ENCODE measurements around the gene OPN1LW. TPM values are rescaled to one million over a fixed set of nuclear protein-coding genes. Genes with fewer than 3 reads are reported as not detected.

The OPN1LW gene
- total RNA-seq, 2 experiments from 2014 or later = not detected

GRCh38 chrX:154116426-154117211 lies 27.4 kb upstream of the OPN1LW start:
- H3K36me3 Mint-ChIP-seq (ENCODE audit: low read depth) = no peaks in the 10 kb centered on the region
- no peaks in the 10 kb centered on the region for H3K4me1 Mint-ChIP-seq (ENCODE audit: low read depth)
- H3K9me3 Mint-ChIP-seq = no peaks in the 10 kb centered on the region
- intact Hi-C loops (cut with micrococcal nuclease) = no loop called here
- no peak for TF ChIP-seq CTCF (IDR thresholded peaks at IDR 0.05)
- H3K27ac Mint-ChIP-seq = no peak overlapping the region
- ATAC-seq (no peak), DNase-seq (no peak)
- ChIA-PET CTCF (no interaction called here), POLR2A (no interaction called here)
- H3K4me3 Mint-ChIP-seq = no peak overlapping the region
- no peaks in the 10 kb centered on the region for H3K27me3 Mint-ChIP-seq

DNA sequence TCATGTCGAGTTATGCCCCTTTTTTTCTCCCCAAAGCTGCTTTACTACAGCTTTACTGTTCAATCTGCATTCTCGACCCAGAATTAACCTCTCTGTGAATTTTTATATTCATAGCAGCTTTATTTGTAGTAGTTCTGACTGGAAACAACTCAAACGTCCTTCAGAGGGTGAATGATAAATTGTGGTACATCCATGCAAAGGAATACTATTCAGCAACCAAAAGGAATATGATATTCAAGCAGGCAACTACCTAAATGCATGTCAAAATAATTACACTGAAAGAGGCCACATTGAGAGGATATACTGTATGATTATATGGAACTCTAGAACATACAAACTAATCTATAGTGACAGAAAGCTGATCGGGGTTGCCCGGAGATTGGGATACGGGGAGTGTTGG lies 26.5 kb upstream of the OPN1LW start:
- Mint-ChIP-seq H3K27ac (no peak overlapping the region), H3K4me3 (no peak overlapping the region), H3K27me3 (no peaks in the 10 kb centered on the region), H3K9me3 (no peaks in the 10 kb centered on the region), H3K36me3 (ENCODE audit: low read depth) (no peaks in the 10 kb centered on the region), H3K4me1 (ENCODE audit: low read depth) (peaks cover 1% of the 10 kb centered on the region)
- DNase-seq (no peak), ATAC-seq (no peak)
- ChIA-PET CTCF (no interaction called here), POLR2A (no interaction called here)
- intact Hi-C loops (cut with micrococcal nuclease) = no loop called here
- no peak for TF ChIP-seq CTCF (IDR thresholded peaks at IDR 0.05)

DNA sequence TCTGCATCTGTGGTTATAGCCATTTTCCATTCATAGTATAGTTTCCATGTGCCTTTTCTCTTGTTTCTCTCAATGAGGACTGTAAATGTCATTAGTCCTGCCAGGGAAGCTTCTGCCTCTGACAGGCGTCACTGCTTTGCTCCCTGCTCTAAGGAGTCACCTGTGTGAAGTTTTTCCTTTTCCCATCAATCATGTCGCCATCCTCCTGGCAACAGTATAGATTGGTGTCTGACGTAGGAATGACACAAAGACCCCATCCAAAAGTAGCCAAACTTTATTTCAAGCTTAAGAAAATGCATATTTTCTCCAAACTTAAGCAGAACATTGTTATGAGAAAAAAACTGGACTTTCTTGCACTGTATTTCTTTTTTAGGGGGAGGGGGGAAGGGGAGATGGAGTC lies 23.5 kb upstream of the OPN1LW start:
- ChIA-PET POLR2A (no interaction called here), CTCF (no interaction called here)
- Mint-ChIP-seq H3K27ac (no peak overlapping the region), H3K36me3 (ENCODE audit: low read depth) (no peaks in the 10 kb centered on the region), H3K27me3 (no peaks in the 10 kb centered on the region), H3K9me3 (no peaks in the 10 kb centered on the region), H3K4me1 (ENCODE audit: low read depth) (peaks cover 15% of the 10 kb centered on the region), H3K4me3 (no peak overlapping the region)
- intact Hi-C loops (cut with micrococcal nuclease) = no loop called here
- no peak for DNase-seq
- ATAC-seq = no peak
- TF ChIP-seq CTCF (IDR thresholded peaks at IDR 0.05) = no peak

DNA sequence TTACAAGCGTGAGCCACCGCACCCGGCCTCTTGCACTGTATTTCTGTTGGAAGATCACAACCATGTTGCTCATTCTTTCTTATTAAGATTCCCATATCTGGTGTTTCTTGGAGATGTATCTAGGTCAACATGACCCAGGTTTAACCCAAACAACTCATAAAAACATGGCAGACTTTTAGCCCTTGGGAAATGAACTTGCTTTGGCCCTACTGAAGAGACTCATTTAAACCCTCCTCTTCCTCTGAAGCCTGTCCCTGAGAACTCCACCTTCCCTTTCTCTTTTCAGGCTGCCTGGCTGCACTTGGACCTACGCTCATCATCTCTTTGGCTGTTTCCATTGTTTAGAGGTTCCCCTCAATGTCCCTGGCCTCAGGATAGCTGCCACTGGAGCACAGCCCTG lies 22.8 kb upstream of the OPN1LW start:
- DNase-seq = no peak
- Mint-ChIP-seq H3K4me3 (no peak overlapping the region), H3K4me1 (ENCODE audit: low read depth) (peaks cover 15% of the 10 kb centered on the region), H3K27me3 (no peaks in the 10 kb centered on the region), H3K27ac (no peak overlapping the region), H3K36me3 (ENCODE audit: low read depth) (no peaks in the 10 kb centered on the region), H3K9me3 (no peaks in the 10 kb centered on the region)
- intact Hi-C loops (cut with micrococcal nuclease) = no loop called here
- ChIA-PET CTCF (no interaction called here), POLR2A (no interaction called here)
- no peak for TF ChIP-seq CTCF (IDR thresholded peaks at IDR 0.05)
- ATAC-seq = no peak

DNA sequence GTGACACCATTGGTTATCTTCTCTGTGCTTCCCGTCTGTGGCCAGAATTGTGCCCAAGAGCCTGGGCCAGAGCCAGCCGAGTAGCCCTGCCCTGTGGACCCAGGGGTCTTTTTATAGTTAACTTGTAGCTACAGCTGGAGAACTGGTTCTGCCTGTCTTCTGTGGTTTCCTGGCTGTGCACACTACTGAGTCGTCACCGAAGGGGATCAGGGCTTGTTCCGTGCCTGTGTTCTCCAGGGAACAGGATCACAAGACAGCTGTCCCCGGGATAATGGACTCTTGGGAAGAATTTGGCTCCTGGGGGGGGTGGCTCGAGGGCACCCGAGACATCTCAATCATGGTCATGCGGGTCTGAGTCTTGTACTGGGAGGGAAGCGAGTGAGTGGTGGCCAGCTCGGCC lies 22.1 kb upstream of the OPN1LW start:
- CTCF ChIA-PET = no interaction called here

More for the DNA sequence above, 22.1 kb upstream of the OPN1LW start:
- DNase-seq = no peak
- no peak for ATAC-seq
- no peak overlapping the region for H3K27ac Mint-ChIP-seq
- peaks cover 15% of the 10 kb centered on the region for H3K4me1 Mint-ChIP-seq (ENCODE audit: low read depth)
- POLR2A ChIA-PET = no interaction called here
- intact Hi-C loops (cut with micrococcal nuclease) = no loop called here
- H3K27me3 Mint-ChIP-seq = no peaks in the 10 kb centered on the region
- no peak overlapping the region for H3K4me3 Mint-ChIP-seq
- H3K9me3 Mint-ChIP-seq = no peaks in the 10 kb centered on the region
- TF ChIP-seq CTCF (IDR thresholded peaks at IDR 0.05) = no peak
- H3K36me3 Mint-ChIP-seq (ENCODE audit: low read depth) = no peaks in the 10 kb centered on the region
